Measurements from ENCODE around the gene IGF2BP2. TPM values are rescaled to one million over a fixed set of nuclear protein-coding genes. Genes with fewer than 3 reads are reported as not detected.
"Not testable (repeated sequence)": the region's sequence is repeated elsewhere in the genome, so short reads cannot be mapped to it uniquely, and the experiment has no call there.

IGF2BP2 gene
- total RNA-seq, 1 experiment from 2014 or later: 75.9 TPM

DNA sequence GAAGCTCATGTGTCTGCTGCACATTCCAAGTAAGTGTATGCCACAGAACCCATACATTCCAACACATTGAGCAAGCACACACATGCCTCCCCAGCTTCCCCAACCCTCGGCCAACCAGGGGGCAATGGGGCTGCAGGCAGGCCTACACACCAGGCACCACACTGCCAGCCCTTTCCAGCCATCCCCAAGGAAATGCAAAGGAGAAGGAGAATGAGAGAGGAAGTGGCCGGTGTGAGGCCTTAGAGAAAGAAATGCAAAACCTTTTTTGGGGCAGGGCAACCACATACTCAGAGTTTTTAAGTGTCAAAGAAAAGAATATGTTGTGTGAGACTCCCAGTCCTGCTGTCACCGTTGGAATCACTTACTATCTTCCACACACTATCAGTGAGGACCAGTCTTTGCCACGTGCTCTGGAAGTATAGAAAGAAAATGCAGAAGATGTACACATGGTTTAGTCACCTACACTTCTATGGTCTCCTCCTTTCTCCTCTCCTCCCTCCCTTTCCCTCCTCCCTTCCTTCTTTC lies 11.1 kb downstream of the IGF2BP2 start:
- no peaks in the 10 kb centered on the region for H3K36me3 ChIP-seq (ENCODE audit: control insufficient read depth, insufficient read depth, low read length)
- TF ChIP-seq, protein P1, sequence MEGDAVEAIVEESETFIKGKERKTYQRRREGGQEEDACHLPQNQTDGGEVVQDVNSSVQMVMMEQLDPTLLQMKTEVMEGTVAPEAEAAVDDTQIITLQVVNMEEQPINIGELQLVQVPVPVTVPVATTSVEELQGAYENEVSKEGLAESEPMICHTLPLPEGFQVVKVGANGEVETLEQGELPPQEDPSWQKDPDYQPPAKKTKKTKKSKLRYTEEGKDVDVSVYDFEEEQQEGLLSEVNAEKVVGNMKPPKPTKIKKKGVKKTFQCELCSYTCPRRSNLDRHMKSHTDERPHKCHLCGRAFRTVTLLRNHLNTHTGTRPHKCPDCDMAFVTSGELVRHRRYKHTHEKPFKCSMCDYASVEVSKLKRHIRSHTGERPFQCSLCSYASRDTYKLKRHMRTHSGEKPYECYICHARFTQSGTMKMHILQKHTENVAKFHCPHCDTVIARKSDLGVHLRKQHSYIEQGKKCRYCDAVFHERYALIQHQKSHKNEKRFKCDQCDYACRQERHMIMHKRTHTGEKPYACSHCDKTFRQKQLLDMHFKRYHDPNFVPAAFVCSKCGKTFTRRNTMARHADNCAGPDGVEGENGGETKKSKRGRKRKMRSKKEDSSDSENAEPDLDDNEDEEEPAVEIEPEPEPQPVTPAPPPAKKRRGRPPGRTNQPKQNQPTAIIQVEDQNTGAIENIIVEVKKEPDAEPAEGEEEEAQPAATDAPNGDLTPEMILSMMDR (IDR thresholded peaks at IDR 0.05; ENCODE audit: insufficient read depth in 1 of 2, low read depth in 1 of 2, low read length in 1 of 2, severe bottlenecking in 1 of 2, unreplicated experiment in 1 of 2): no peak
- intact Hi-C loops (cut with micrococcal nuclease; ENCODE audit: unreplicated experiment): no loop called here
- peaks cover 20% of the 10 kb centered on the region for H3K4me1 ChIP-seq
- Mint-ChIP-seq H3K4me3 (ENCODE audit: unreplicated experiment) (no peak overlapping the region), H3K27me3 (ENCODE audit: insufficient read depth, unreplicated experiment) (no peaks in the 10 kb centered on the region), H3K4me1 (ENCODE audit: low read depth, unreplicated experiment) (peaks cover 22% of the 10 kb centered on the region), H3K9me3 (ENCODE audit: unreplicated experiment) (no peaks in the 10 kb centered on the region), H3K27ac (ENCODE audit: unreplicated experiment) (peak overlapping the region; percentile 7), H3K36me3 (ENCODE audit: insufficient read depth, unreplicated experiment) (no peaks in the 10 kb centered on the region)
- H3K9me3 ChIP-seq: no peaks in the 10 kb centered on the region
- ChIA-PET CTCF (no interaction called here), POLR2A (interaction anchor here (0.6 kb wide), 1 partner anchor 516 kb away, joined by 4 read pairs; no protein-coding TSS in a partner anchor)
- no peaks in the 10 kb centered on the region for H3K27me3 ChIP-seq (replicated peaks; ENCODE audit: control insufficient read depth, insufficient read depth, low read length)
- no peak overlapping the region for H3K4me3 ChIP-seq (ENCODE audit: low read depth, low read length)
- BruUV-seq (replicated peaks): no TSS peak
- no peak for DNase-seq

DNA sequence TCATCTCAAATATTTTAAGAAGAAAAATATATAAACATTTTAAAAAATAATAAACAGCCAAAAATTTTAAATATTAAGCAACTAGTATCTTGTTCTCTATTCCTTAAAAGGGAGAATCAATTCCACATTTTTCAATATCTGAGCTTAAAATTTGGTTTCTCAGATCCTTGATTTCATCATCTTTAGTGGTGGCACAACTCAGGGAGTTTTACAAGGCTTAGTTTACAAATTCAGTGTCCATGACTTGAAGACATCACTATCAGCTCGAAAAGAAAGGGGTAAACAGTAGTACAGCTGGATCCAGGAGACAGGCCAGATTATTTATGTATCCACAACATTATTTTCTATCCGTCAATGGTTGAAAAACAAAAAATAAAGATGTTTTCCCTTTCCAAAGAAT lies 11.6 kb downstream of the IGF2BP2 start:
- Mint-ChIP-seq H3K36me3 (ENCODE audit: insufficient read depth, unreplicated experiment) (no peaks in the 10 kb centered on the region), H3K27ac (ENCODE audit: unreplicated experiment) (no peak overlapping the region), H3K27me3 (ENCODE audit: insufficient read depth, unreplicated experiment) (no peaks in the 10 kb centered on the region), H3K9me3 (ENCODE audit: unreplicated experiment) (no peaks in the 10 kb centered on the region), H3K4me3 (ENCODE audit: unreplicated experiment) (no peak overlapping the region), H3K4me1 (ENCODE audit: low read depth, unreplicated experiment) (peaks cover 17% of the 10 kb centered on the region)
- TF ChIP-seq, protein P1 (IDR thresholded peaks at IDR 0.05; ENCODE audit: insufficient read depth in 1 of 2, low read depth in 1 of 2, low read length in 1 of 2, severe bottlenecking in 1 of 2, unreplicated experiment in 1 of 2): no peak
- no peaks in the 10 kb centered on the region for H3K27me3 ChIP-seq (replicated peaks; ENCODE audit: control insufficient read depth, insufficient read depth, low read length)
- intact Hi-C loops (cut with micrococcal nuclease; ENCODE audit: unreplicated experiment): no loop called here
- no peak overlapping the region for H3K4me3 ChIP-seq (ENCODE audit: low read depth, low read length)
- DNase-seq: no peak
- no peaks in the 10 kb centered on the region for H3K36me3 ChIP-seq (ENCODE audit: control insufficient read depth, insufficient read depth, low read length)
- no TSS peak for BruUV-seq (replicated peaks)
- peaks cover 15% of the 10 kb centered on the region for H3K4me1 ChIP-seq
- ChIA-PET CTCF (no interaction called here), POLR2A (interaction anchor here (0.6 to 0.7 kb wide), 2 partner anchors 12 to 515 kb away, joined by 4 read pairs; no protein-coding TSS in a partner anchor)
- H3K9me3 ChIP-seq: no peaks in the 10 kb centered on the region

DNA sequence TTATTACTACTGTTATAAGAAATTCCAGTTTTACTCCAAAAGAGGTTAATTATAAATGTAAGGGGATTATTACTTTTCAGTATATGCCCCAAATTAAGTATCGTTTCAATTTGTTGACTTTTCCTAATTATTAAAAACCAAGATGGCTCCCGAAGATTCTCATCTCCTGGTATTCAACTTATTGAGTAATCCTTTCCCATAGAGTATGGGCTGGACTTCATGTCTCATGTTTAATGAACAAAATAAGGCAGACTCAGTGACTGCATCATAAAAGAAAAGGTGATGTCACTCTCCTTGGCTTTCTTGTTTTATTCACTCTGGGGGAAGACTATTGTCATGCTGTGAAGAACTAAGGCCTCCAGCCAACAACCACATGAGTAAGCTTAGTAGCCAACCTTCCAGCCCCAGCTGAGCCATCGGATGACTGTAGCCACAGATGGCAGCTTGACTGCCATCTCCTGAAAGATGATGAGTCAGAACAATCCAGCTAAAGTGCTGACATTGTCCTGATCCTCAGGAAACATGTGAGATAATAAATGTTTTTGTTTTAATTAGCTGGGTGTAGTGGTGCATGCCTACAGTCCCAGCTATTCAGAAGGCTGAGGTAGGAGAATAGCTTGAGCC lies 17.3 kb downstream of the IGF2BP2 start:
- Mint-ChIP-seq H3K9me3 (ENCODE audit: unreplicated experiment) (no peaks in the 10 kb centered on the region), H3K4me3 (ENCODE audit: unreplicated experiment) (no peak overlapping the region), H3K27ac (ENCODE audit: unreplicated experiment) (no peak overlapping the region), H3K36me3 (ENCODE audit: insufficient read depth, unreplicated experiment) (no peaks in the 10 kb centered on the region), H3K4me1 (ENCODE audit: low read depth, unreplicated experiment) (peaks cover 6% of the 10 kb centered on the region), H3K27me3 (ENCODE audit: insufficient read depth, unreplicated experiment) (no peaks in the 10 kb centered on the region)
- POLR2A ChIA-PET: no interaction called here
- CTCF ChIA-PET: no interaction called here
- Histone ChIP-seq H3K4me3 (ENCODE audit: low read depth, low read length) (no peak overlapping the region), H3K9me3 (no peaks in the 10 kb centered on the region), H3K36me3 (ENCODE audit: control insufficient read depth, insufficient read depth, low read length) (no peaks in the 10 kb centered on the region), H3K4me1 (no peaks in the 10 kb centered on the region), H3K27me3 (replicated peaks; ENCODE audit: control insufficient read depth, insufficient read depth, low read length) (no peaks in the 10 kb centered on the region)
- intact Hi-C loops (cut with micrococcal nuclease; ENCODE audit: unreplicated experiment): no loop called here
- no peak for DNase-seq
- BruUV-seq (replicated peaks): no TSS peak
- TF ChIP-seq, protein P1 (IDR thresholded peaks at IDR 0.05; ENCODE audit: insufficient read depth in 1 of 2, low read depth in 1 of 2, low read length in 1 of 2, severe bottlenecking in 1 of 2, unreplicated experiment in 1 of 2): no peak

DNA sequence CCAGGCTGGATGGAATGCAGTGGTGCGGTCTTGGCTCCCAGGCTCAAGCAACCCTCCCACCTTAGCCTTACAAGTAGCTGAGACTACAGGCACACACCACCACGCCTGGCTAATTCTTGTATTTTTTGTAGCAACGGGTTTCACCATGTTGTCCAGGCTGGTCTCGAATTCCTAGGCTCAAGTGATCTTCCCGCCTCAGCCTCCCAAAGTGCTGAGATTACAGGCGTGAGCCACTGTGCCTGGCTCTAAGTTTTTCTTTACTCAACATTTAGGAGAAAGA lies 26.1 kb downstream of the IGF2BP2 start:
- H3K9me3 ChIP-seq; H3K27ac Mint-ChIP-seq (ENCODE audit: unreplicated experiment); H3K36me3 ChIP-seq (ENCODE audit: control insufficient read depth, insufficient read depth, low read length); CTCF ChIA-PET; POLR2A ChIA-PET; BruUV-seq (replicated peaks); H3K4me3 Mint-ChIP-seq (ENCODE audit: unreplicated experiment); H3K4me3 ChIP-seq (ENCODE audit: low read depth, low read length); intact Hi-C loops (cut with micrococcal nuclease; ENCODE audit: unreplicated experiment); H3K9me3 Mint-ChIP-seq (ENCODE audit: unreplicated experiment); H3K27me3 ChIP-seq (replicated peaks; ENCODE audit: control insufficient read depth, insufficient read depth, low read length); H3K27me3 Mint-ChIP-seq (ENCODE audit: insufficient read depth, unreplicated experiment); DNase-seq: not testable (repeated sequence)
- peaks cover 23% of the 10 kb centered on the region for H3K36me3 Mint-ChIP-seq (ENCODE audit: insufficient read depth, unreplicated experiment)
- H3K4me1 ChIP-seq: peaks cover 36% of the 10 kb centered on the region
- H3K4me1 Mint-ChIP-seq (ENCODE audit: low read depth, unreplicated experiment): peaks cover 25% of the 10 kb centered on the region
